Astrocyte (in vitro differentiated cells and primary cell): Measurements from ENCODE around the gene WNT4. TPM values are rescaled to one million over a fixed set of nuclear protein-coding genes. Genes with fewer than 3 reads are reported as not detected.
A peak's percentile ranks its signal among the peaks of the same experiment; 100 is the strongest.

ENCODE experiments used
- DNase-seq: peaks from one replicate; pipeline ENCODE4 v3.0.0-alpha.2; 2010; ENCODE audit warnings: low read depth
- FAIRE-seq: peaks from 2 replicates; lab custom pipeline; 2011; peaks lifted over from hg19 to GRCh38; lab: Jason Lieb, UNC
- H2AFZ ChIP-seq: 2 replicates; pipeline ENCODE4 v1.6.0; 2012; ENCODE audit warnings: low read depth, low read length, inconsistent platforms
- H3K27ac ChIP-seq: 2 replicates; pipeline ENCODE4 v1.5.1; 2011; ENCODE audit warnings: low read depth, low read length, inconsistent platforms
- H3K27me3 ChIP-seq: 2 replicates; pipeline ENCODE4 v1.6.0; 2011; ENCODE audit warnings: low read length, inconsistent platforms; ENCODE audit not compliant: insufficient read depth
- H3K36me3 ChIP-seq: 2 replicates; pipeline ENCODE4 v1.5.1; 2011; ENCODE audit warnings: low read length, inconsistent platforms; ENCODE audit not compliant: insufficient read depth
- H3K4me1 ChIP-seq: 2 replicates; pipeline ENCODE4 v1.5.1; 2011; ENCODE audit warnings: low read length, inconsistent platforms; ENCODE audit not compliant: insufficient read depth
- H3K4me2 ChIP-seq: 2 replicates; pipeline ENCODE4 v1.6.0; 2012; ENCODE audit warnings: low read length, inconsistent platforms
- H3K4me3 ChIP-seq: 2 replicates; pipeline ENCODE4 v1.5.1; 2011; ENCODE audit warnings: low read depth, mild to moderate bottlenecking, low read length, inconsistent platforms; ENCODE audit not compliant: insufficient read depth
- H3K79me2 ChIP-seq: 2 replicates; pipeline ENCODE4 v1.6.0; 2012; ENCODE audit warnings: mild to moderate bottlenecking, low read length, inconsistent platforms; ENCODE audit not compliant: insufficient read depth
- H3K9ac ChIP-seq: 2 replicates; pipeline ENCODE4 v1.6.0; 2012; ENCODE audit warnings: mild to moderate bottlenecking, low read length, inconsistent platforms
- H3K9me3 ChIP-seq: 2 replicates; pipeline ENCODE4 v1.5.1; 2012; ENCODE audit warnings: low read depth, mild to moderate bottlenecking, low read length, inconsistent platforms; ENCODE audit not compliant: insufficient read depth
- H4K20me1 ChIP-seq: 2 replicates; pipeline ENCODE4 v1.6.0; 2012; ENCODE audit warnings: low read length, inconsistent platforms; ENCODE audit not compliant: insufficient read depth
- H3K27ac Mint-ChIP-seq: one replicate; pipeline ENCODE4 v1.8.0; 2021; ENCODE audit warnings: mild to moderate bottlenecking, mixed read lengths; ENCODE audit not compliant: unreplicated experiment
- H3K27me3 Mint-ChIP-seq: one replicate; pipeline ENCODE4 v1.8.0; 2021; ENCODE audit warnings: low read depth, mixed read lengths; ENCODE audit not compliant: unreplicated experiment
- H3K36me3 Mint-ChIP-seq: one replicate; pipeline ENCODE4 v1.8.0; 2021; ENCODE audit warnings: low read depth, mixed read lengths; ENCODE audit not compliant: unreplicated experiment
- H3K4me1 Mint-ChIP-seq: one replicate; pipeline ENCODE4 v1.8.0; 2021; ENCODE audit warnings: low read depth, mixed read lengths; ENCODE audit not compliant: unreplicated experiment
- H3K4me3 Mint-ChIP-seq: one replicate; pipeline ENCODE4 v1.8.0; 2021; ENCODE audit warnings: mild to moderate bottlenecking, moderate library complexity, mixed read lengths; ENCODE audit not compliant: unreplicated experiment
- H3K9me3 Mint-ChIP-seq: one replicate; pipeline ENCODE4 v1.8.0; 2021; ENCODE audit warnings: mild to moderate bottlenecking, mixed read lengths; ENCODE audit not compliant: unreplicated experiment
- CTCF ChIP-seq: IDR thresholded peaks from 2 replicates; pipeline ENCODE4 v1.5.1; 2011; ENCODE audit warnings: low read depth, mild to moderate bottlenecking, inconsistent platforms, low read length, moderate library complexity; ENCODE audit not compliant: insufficient read depth
- EZH2 ChIP-seq: IDR thresholded peaks from 2 replicates; pipeline ENCODE4 v1.6.1; 2012; ENCODE audit warnings: mild to moderate bottlenecking, low read length, inconsistent platforms; ENCODE audit not compliant: insufficient read depth
- total RNA-seq: library from RNA; stranded (reverse); gene quantifications from 2 replicates; pipeline ENCODE4 v1.2.1, GENCODE V29; 2021

WNT4 gene
- total RNA-seq, 1 donor from 2014 or later: 1.2 TPM

GRCh38 chr1:22090867-22091266 lies 52.0 kb downstream of the WNT4 start:
- no peak for DNase-seq
- H3K4me1 ChIP-seq: peaks cover 14% of the 10 kb centered on the region
- Mint-ChIP-seq H3K4me3 (peak overlapping the region; percentile 4), H3K9me3 (no peaks in the 10 kb centered on the region), H3K36me3 (peaks cover 8% of the 10 kb centered on the region), H3K4me1 (peaks cover 50% of the 10 kb centered on the region), H3K27ac (peak overlapping the region; percentile 45), H3K27me3 (no peaks in the 10 kb centered on the region)
- H3K27me3 ChIP-seq: no peaks in the 10 kb centered on the region
- H3K27ac ChIP-seq: no peak overlapping the region
- TF ChIP-seq CTCF (no peak), EZH2 (no peak)
- H3K4me3 ChIP-seq: no peak overlapping the region
- FAIRE-seq: no peak
- no peak overlapping the region for H2AFZ ChIP-seq
- peaks cover 28% of the 10 kb centered on the region for H3K36me3 ChIP-seq
- peaks cover 88% of the 10 kb centered on the region for H3K79me2 ChIP-seq
- H4K20me1 ChIP-seq: peaks cover 89% of the 10 kb centered on the region
- H3K9me3 ChIP-seq: no peaks in the 10 kb centered on the region
- H3K4me2 ChIP-seq: no peak overlapping the region
- H3K9ac ChIP-seq: no peak overlapping the region

GRCh38 chr1:22089787-22090186 lies 53.1 kb downstream of the WNT4 start:
- no peaks in the 10 kb centered on the region for H3K27me3 Mint-ChIP-seq
- FAIRE-seq (no peak), DNase-seq (no peak)
- H3K79me2 ChIP-seq: peaks cover 91% of the 10 kb centered on the region
- no peak overlapping the region for H2AFZ ChIP-seq
- no peak overlapping the region for H3K4me3 Mint-ChIP-seq
- H3K4me1 Mint-ChIP-seq: peaks cover 50% of the 10 kb centered on the region
- H3K27ac Mint-ChIP-seq: peak overlapping the region; percentile 59
- peaks cover 6% of the 10 kb centered on the region for H3K36me3 Mint-ChIP-seq
- no peaks in the 10 kb centered on the region for H3K27me3 ChIP-seq
- no peaks in the 10 kb centered on the region for H3K9me3 ChIP-seq
- H4K20me1 ChIP-seq: peaks cover 90% of the 10 kb centered on the region
- no peak overlapping the region for H3K4me3 ChIP-seq
- TF ChIP-seq CTCF: no peak
- no peak for TF ChIP-seq EZH2
- H3K4me2 ChIP-seq: peak overlapping the region; percentile 20
- peaks cover 32% of the 10 kb centered on the region for H3K36me3 ChIP-seq
- no peaks in the 10 kb centered on the region for H3K9me3 Mint-ChIP-seq
- H3K4me1 ChIP-seq: peaks cover 13% of the 10 kb centered on the region
- H3K27ac ChIP-seq: no peak overlapping the region
- no peak overlapping the region for H3K9ac ChIP-seq

DNA sequence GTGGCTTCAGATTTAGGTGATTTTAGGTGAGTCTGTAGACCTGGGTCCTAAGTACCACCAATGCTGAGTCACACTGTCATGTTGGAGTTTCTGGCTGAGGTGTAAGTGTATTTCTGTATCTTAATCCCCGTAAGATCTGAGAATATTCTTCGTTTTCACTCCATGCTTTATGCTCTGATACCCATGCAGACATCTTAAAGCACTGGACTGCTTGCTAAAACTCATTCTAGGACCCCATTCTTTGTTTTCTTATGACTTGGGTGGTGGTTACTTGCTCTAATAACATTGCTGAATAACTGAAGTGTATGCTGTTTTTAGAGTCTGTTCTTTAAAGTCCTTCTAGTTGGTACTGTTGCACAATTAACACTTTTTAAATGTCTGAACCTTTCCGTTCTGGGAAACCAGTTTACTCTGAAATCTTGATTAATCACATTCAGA lies 53.7 kb downstream of the WNT4 start:
- Mint-ChIP-seq H3K9me3 (no peaks in the 10 kb centered on the region), H3K27me3 (no peaks in the 10 kb centered on the region), H3K36me3 (peaks cover 8% of the 10 kb centered on the region), H3K4me3 (no peak overlapping the region), H3K4me1 (peaks cover 50% of the 10 kb centered on the region), H3K27ac (no peak overlapping the region)
- H3K79me2 ChIP-seq: peaks cover 93% of the 10 kb centered on the region
- H3K4me1 ChIP-seq: peaks cover 13% of the 10 kb centered on the region
- H3K27me3 ChIP-seq: no peaks in the 10 kb centered on the region
- H3K4me2 ChIP-seq: peak overlapping the region; percentile 20
- TF ChIP-seq EZH2: no peak
- no peak for TF ChIP-seq CTCF
- H3K27ac ChIP-seq: no peak overlapping the region
- peaks cover 92% of the 10 kb centered on the region for H4K20me1 ChIP-seq
- no peak overlapping the region for H3K4me3 ChIP-seq
- FAIRE-seq (no peak), DNase-seq (no peak)
- H2AFZ ChIP-seq: no peak overlapping the region
- peak overlapping the region; percentile 1 for H3K9ac ChIP-seq
- no peaks in the 10 kb centered on the region for H3K9me3 ChIP-seq
- peaks cover 30% of the 10 kb centered on the region for H3K36me3 ChIP-seq
